K562 (cell line): ENCODE measurements around the gene DST. TPM values are rescaled to one million over a fixed set of nuclear protein-coding genes. Genes with fewer than 3 reads are reported as not detected.

Source experiments
- ATAC-seq: fragments of 200-7000 bp; cut with Tn5 transposase; 3 replicates; pipeline ENCODE4 v1.9.1; 2020; ENCODE audit warnings: moderate library complexity
- BruUV-seq: library from RNA; stranded (reverse); fragments of 400-500 nt; replicated peaks from 2 replicates; lab custom pipeline; 2021; lab: Mats Ljungman, UMichigan
- CTCF ChIA-PET: fragments of 300-600 bp; formaldehyde crosslinking; extraction: SDS; loops from one replicate; lab custom pipeline; 2021; ENCODE audit warnings: low intra/inter-chr PET ratio; lab: Yijun Ruan, JAX
- POLR2A ChIA-PET: fragments of 300-600, 350-650 bp; sonication (Branson Sonifier 250); formaldehyde crosslinking; extraction: SDS; loops from one replicate; lab custom pipeline; 2021; ENCODE audit warnings: antibody characterized with exemption, inconsistent platforms; lab: Yijun Ruan, JAX
- DNase-seq, 4 experiments: peaks; one replicate each; pipeline versions ENCODE4 v3.0.0 to v3.0.0-alpha.2; 2011 to 2018; ENCODE audit warnings: low spot score in 3 of 4, mixed read lengths in 3 of 4; ENCODE audit errors: extremely low read depth in 1 of 4
- FAIRE-seq: peaks from 2 replicates; lab custom pipeline; 2011; peaks lifted over from hg19 to GRCh38; lab: Jason Lieb, UNC
- H2AFZ ChIP-seq: 2 replicates; pipeline ENCODE4 v1.6.0; 2011; ENCODE audit warnings: low read depth, low read length, control low read depth, inconsistent platforms
- H3K27ac ChIP-seq: fragments of 200-600 bp; 3 replicates; pipeline ENCODE4 v1.8.0; 2011; ENCODE audit warnings: low read depth, mild to moderate bottlenecking, control low read depth, inconsistent platforms, low read length, moderate library complexity, mixed read lengths; ENCODE audit errors: extremely low read depth
- H3K27me3 ChIP-seq, 2 experiments: fragments of 300-600 bp in 1 of 2; 2 replicates in 1 of 2; 3 replicates in 1 of 2; pipeline versions ENCODE4 v1.6.0 to v1.8.0; 2011; ENCODE audit warnings: inconsistent platforms in 2 of 2, low read length in 2 of 2, mild to moderate bottlenecking in 1 of 2, mixed read lengths in 1 of 2, moderate library complexity in 1 of 2; ENCODE audit not compliant: control insufficient read depth in 2 of 2, insufficient read depth in 2 of 2
- H3K36me3 ChIP-seq: fragments of 300-600 bp; 3 replicates; pipeline ENCODE4 v1.8.0; 2011; ENCODE audit warnings: mild to moderate bottlenecking, low read length, inconsistent platforms; ENCODE audit not compliant: control insufficient read depth, insufficient read depth
- H3K4me1 ChIP-seq, 2 experiments: fragments of 200-600 bp in 1 of 2; replicated peaks in 1 of 2; 2 replicates in 1 of 2; 3 replicates in 1 of 2; pipeline versions ENCODE4 v1.5.1 to v1.8.0; 2011; ENCODE audit warnings: inconsistent platforms in 2 of 2, low read length in 2 of 2, mild to moderate bottlenecking in 1 of 2, mixed read lengths in 1 of 2, moderate library complexity in 1 of 2; ENCODE audit not compliant: control insufficient read depth in 2 of 2, insufficient read depth in 2 of 2
- H3K4me2 ChIP-seq: 2 replicates; pipeline ENCODE4 v1.6.1; 2011; ENCODE audit warnings: low read length, control low read depth, inconsistent platforms, mixed read lengths; ENCODE audit not compliant: insufficient read depth
- H3K4me3 ChIP-seq: fragments of 200-600 bp; sonication (generic), shearing (Covaris generic); 2 replicates; pipeline ENCODE4 v1.5.1; 2016; ENCODE audit warnings: control low read depth, inconsistent platforms
- H3K79me2 ChIP-seq: fragments of 200-600 bp; 3 replicates; pipeline ENCODE4 v1.8.0; 2011; ENCODE audit warnings: low read length, inconsistent platforms; ENCODE audit not compliant: control insufficient read depth, insufficient read depth
- H3K9ac ChIP-seq, 2 experiments: 2 replicates each; pipeline versions ENCODE4 v1.6.0 to v1.6.1; 2011; ENCODE audit warnings: low read depth in 2 of 2, low read length in 2 of 2, control low read depth in 1 of 2, inconsistent platforms in 1 of 2, mild to moderate bottlenecking in 1 of 2, mixed read lengths in 1 of 2; ENCODE audit not compliant: insufficient read depth in 1 of 2
- H3K9me1 ChIP-seq: one replicate; pipeline ENCODE4 v1.6.0; 2011; ENCODE audit warnings: inconsistent platforms, mild to moderate bottlenecking, low read length, moderate library complexity; ENCODE audit not compliant: control insufficient read depth, insufficient read depth
- H3K9me3 ChIP-seq: replicated peaks from 2 replicates; pipeline ENCODE4 v1.5.1; 2011; ENCODE audit warnings: low read depth, low read length, inconsistent platforms; ENCODE audit not compliant: control insufficient read depth, insufficient read depth
- H4K20me1 ChIP-seq: replicated peaks from 2 replicates; pipeline ENCODE4 v1.6.1; 2011; ENCODE audit warnings: low read length, inconsistent platforms, mixed read lengths; ENCODE audit not compliant: control insufficient read depth, insufficient read depth
- NFATC3 ChIP-seq: fragments of 450-650 bp; IDR thresholded peaks from 2 replicates; pipeline ENCODE4 v1.6.1; 2017; ENCODE audit warnings: mild to moderate bottlenecking
- ZNF224 ChIP-seq: sonication (generic); formaldehyde crosslinking; IDR thresholded peaks from 2 replicates; pipeline ENCODE4 v1.8.0; 2022; ENCODE audit warnings: mild to moderate bottlenecking, missing genetic modification reagents
- ZNF274 ChIP-seq: IDR thresholded peaks from 2 replicates; pipeline ENCODE4 v1.6.1; 2011; ENCODE audit warnings: low read depth, mild to moderate bottlenecking, low read length, moderate library complexity, borderline replicate concordance
- WGBS: fragments of 100-300 bp; shearing (Covaris generic); methylation state at CpG from one replicate; pipeline ENCODE4 v1.1.6; 2016; ENCODE audit warnings: low coverage, mixed read lengths; ENCODE audit not compliant: insufficient coverage; ENCODE audit errors: missing lambda C conversion rate; 5-methylcytosine and 5-hydroxymethylcytosine counted together
- in situ Hi-C: fragments of 300-500 bp; cut with MboI; formaldehyde crosslinking; loops from 4 replicates; pipeline ENCODE4 v1.15.0; 2018; ENCODE audit warnings: inconsistent platforms, mixed read lengths
- intact Hi-C: fragments of 100-400 bp; cut with micrococcal nuclease; formaldehyde crosslinking; loops from 2 replicates; pipeline ENCODE4 v1.14.2; 2022
- polyA plus RNA-seq, 8 experiments: library from polyadenylated mRNA; depleted of rRNA in 4 of 8; stranded (reverse) in 5 of 8; unstranded in 3 of 8; fragments of >200 nt; fragmentation: Nextera tagmentation in 2 of 8; fragmentation: Illumina TruSeq in 1 of 8; extraction: Ambion mirVana in 2 of 8; extraction: Trizol in 1 of 8; gene quantifications; 2 replicates each; pipeline versions ENCODE4 v1.2.1 to v1.2.3, GENCODE V29; 2011 to 2014; ENCODE audit warnings: inconsistent platforms in 1 of 8, missing spikeins in 1 of 8
- total RNA-seq, 7 experiments: library from RNA; depleted of rRNA in 6 of 7; stranded (reverse); fragments of >200 nt in 6 of 7; fragmentation: Illumina TruSeq in 2 of 7; extraction: Trizol in 2 of 7; gene quantifications; 2 replicates each; pipeline versions ENCODE4 v1.2.1 to v1.2.3, GENCODE V29; 2011 to 2021; ENCODE audit warnings: low replicate concordance in 1 of 7

DST gene
- total and polyA plus RNA-seq, 9 of the 15 experiments (the other 6 are each of a cell fraction or from before 2014, with no cell fraction given) = 5.2 to 21.9 (median 13.3) TPM

DNA sequence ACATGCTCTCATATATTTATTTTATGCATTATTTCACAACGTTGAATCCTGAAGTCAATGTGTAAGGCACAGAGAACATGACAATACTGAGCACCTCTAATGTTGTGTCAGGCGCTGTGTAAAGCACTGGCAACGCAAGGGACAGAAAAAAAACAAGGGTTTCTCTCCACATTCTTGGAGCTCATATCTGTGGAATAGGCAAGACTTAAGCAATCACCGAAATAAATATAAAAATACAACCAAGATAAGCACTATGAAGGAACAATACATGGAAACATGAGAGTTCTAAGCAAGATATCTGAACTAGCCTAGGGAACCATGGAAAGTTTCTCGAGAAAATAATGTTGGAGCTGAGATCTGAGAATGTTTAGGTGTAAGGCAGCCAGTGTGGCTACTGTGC lies 1.7 kb upstream of the DST start:
- Histone ChIP-seq H4K20me1 (no peaks in the 10 kb centered on the region), H3K4me1 (peaks cover 0 to 2% of the 10 kb centered on the region in 2 experiments; a peak in 1 of 5 replicates), H3K9me3 (no peaks in the 10 kb centered on the region), H3K36me3 (no peaks in the 10 kb centered on the region; the same call in 2 of the 3 replicates), H3K27me3 (no peaks in the 10 kb centered on the region), H3K4me2 (no peak overlapping the region), H3K27ac (no peak overlapping the region), H3K4me3 (no peak overlapping the region), H3K9ac (no peak overlapping the region), H3K79me2 (no peaks in the 10 kb centered on the region), H3K9me1 (no peaks in the 10 kb centered on the region), H2AFZ (no peak overlapping the region)
- 28% methylated on average over 5 of the region's 5 CpGs for WGBS
- CTCF ChIA-PET = no interaction called here
- in situ Hi-C loops = no loop called here
- DNase-seq (no peak), ATAC-seq (no peak), FAIRE-seq (no peak)
- intact Hi-C loops = no loop called here
- POLR2A ChIA-PET = no interaction called here
- TF ChIP-seq ZNF224 (CRISPR knock-in tag) = no peak
- no peak for TF ChIP-seq NFATC3
- BruUV-seq = no TSS peak

DNA sequence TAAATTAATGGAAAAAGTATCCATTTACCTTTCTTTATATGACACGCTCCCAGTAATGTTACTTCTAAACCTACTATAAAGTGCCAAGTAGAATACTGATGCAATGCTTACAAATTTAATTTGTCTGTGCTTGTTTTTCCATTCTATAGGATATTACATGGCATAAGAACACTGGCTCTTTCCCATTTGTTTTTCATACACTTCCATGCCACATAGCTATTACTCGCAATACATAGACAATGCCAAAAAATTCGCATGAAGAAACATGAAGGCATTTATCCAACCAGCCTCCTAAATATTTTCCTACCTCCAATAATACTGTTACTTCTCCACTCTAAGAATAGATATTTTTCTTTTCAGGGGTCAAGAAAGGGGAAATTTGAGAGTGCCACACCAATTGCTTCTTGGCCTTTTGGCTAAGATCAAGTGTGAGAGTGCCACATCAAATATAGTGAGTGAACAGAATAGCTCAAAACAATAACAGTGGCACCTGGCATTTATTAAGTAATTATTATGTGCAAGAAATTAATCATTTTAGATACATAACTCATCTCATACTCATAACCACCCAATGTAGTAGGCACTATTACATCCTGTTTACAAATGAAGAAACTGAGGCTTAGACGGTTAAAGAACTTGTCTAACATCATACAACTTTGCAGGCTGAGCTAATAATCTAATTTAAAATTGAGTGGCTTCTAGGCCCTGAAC lies 845 bp upstream of the DST start:
- ChIA-PET POLR2A (interaction anchor here (1.2 kb wide), 1 partner anchor 44 kb away, joined by 3 read pairs; no protein-coding TSS in a partner anchor), CTCF (no interaction called here)
- TF ChIP-seq ZNF274 = no peak

More for the DNA sequence above, 845 bp upstream of the DST start:
- Histone ChIP-seq H3K9me1 (no peaks in the 10 kb centered on the region), H3K27ac (no peak overlapping the region), H3K79me2 (no peaks in the 10 kb centered on the region), H3K4me2 (no peak overlapping the region), H3K4me1 (no peaks in the 10 kb centered on the region), H3K27me3 (no peaks in the 10 kb centered on the region), H3K4me3 (no peak overlapping the region), H2AFZ (no peak overlapping the region), H3K9ac (no peak overlapping the region), H3K9me3 (no peaks in the 10 kb centered on the region), H4K20me1 (no peaks in the 10 kb centered on the region), H3K36me3 (no peaks in the 10 kb centered on the region; the same call in 2 of the 3 replicates)
- intact Hi-C loops = no loop called here
- WGBS = 43% methylated on average over 4 of the region's 4 CpGs
- no peak for FAIRE-seq
- in situ Hi-C loops = no loop called here
- DNase-seq = no peak
- BruUV-seq = no TSS peak
- no peak for ATAC-seq
